ENCODE results near the gene NAALADL2.
"Not testable (repeated sequence)": the region's sequence is repeated elsewhere in the genome, so short reads cannot be mapped to it uniquely, and the experiment has no call there.

The NAALADL2 gene

GRCh38 chr3:175149675-175150074 lies 290.5 kb downstream of the NAALADL2 start:
- no peak for DNase-seq

- DNase-seq = no peak
These were observed 291.8 kb downstream of the NAALADL2 start for GRCh38 chr3:175150812-175151401.

DNA sequence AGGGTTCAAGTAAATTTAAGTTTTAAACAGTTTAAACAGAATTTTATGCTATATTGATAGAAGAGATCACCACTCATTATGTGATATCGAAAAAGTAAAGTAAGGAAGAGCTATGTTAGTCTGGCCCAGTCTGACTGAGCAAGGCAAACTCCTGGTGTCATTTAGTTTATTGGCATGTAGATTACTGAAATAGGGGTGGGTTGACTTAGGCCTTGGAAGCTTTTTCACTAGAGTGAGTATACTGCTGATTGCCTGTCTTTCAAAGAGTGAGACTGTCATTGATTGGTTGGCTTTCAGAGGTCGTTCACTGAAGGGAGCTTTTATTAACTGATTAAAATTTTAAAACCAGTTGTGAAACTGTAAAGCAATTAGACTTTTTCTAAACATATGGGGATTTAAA lies 294.5 kb downstream of the NAALADL2 start:
- DNase-seq = no peak

GRCh38 chr3:175155172-175155571 lies 296.0 kb downstream of the NAALADL2 start:
- no peak for DNase-seq

DNA sequence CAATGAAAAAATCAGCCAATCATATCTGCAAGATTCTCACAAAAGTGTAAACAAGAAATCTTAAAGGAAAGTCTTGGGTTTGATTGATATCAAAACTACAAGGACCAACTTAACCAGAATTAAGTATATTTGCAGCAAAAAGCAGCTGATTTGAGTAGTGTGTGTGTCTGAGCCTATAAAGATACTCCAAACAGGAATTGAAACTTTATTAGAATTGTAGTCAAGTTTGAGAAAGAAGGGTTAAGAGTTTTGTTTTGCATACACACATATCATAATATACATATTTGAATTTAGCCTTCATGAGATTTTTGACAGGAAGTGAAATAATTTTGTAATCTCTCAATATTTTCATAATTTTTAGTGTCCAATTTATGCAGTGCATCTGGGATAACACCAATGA lies 300.1 kb downstream of the NAALADL2 start:
- no peak for DNase-seq

GRCh38 chr3:175161291-175161690 lies 302.2 kb downstream of the NAALADL2 start:
- no peak for DNase-seq

- no peak for DNase-seq
These were observed 304.6 kb downstream of the NAALADL2 start for GRCh38 chr3:175163686-175164085.

GRCh38 chr3:175173117-175173516 lies 314.0 kb downstream of the NAALADL2 start:
- not testable (repeated sequence) for DNase-seq

GRCh38 chr3:175176556-175176955 lies 317.4 kb downstream of the NAALADL2 start:
- DNase-seq = no peak

DNA sequence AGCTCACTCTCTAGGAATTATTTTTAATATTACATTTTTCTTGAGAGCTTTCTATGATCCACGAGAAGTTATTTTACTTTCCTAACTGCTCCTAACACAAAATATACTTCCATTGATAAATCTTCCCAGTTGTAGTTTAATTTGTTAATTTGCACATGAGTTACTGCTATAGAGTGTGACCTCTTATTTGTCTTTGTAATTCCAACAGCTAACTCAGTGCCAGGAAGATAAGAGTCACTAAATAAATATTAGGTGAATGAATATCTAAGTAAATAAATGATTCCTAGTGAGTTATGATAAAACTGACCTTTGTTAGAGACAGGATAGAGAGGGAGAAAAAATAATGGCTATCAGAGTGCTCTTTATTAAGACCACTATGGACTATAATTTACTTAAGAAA lies 319.9 kb downstream of the NAALADL2 start:
- DNase-seq = no peak

DNA sequence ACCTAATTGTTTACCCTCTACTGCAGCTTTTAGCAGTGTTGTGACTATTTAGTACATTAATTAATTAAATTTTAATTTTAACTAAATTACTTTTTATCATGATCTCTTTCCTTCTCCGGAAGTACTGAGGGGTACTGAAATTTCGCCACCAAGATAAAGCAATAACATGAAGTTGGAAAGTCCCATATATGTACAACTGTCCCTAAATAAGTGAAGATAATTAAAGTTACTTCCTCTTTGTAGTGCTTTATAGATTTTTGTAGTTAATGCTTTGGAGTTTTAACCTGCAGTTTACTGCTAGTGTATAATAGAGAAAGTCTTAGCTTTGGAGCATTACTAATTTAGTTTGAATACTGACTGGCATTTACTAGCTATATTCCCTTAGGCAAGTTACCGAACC lies 325.3 kb downstream of the NAALADL2 start:
- no peak for DNase-seq

- DNase-seq = no peak
These were observed 326.8 kb downstream of the NAALADL2 start for GRCh38 chr3:175185903-175186302.

GRCh38 chr3:175186511-175186910 lies 327.4 kb downstream of the NAALADL2 start:
- DNase-seq = no peak

DNA sequence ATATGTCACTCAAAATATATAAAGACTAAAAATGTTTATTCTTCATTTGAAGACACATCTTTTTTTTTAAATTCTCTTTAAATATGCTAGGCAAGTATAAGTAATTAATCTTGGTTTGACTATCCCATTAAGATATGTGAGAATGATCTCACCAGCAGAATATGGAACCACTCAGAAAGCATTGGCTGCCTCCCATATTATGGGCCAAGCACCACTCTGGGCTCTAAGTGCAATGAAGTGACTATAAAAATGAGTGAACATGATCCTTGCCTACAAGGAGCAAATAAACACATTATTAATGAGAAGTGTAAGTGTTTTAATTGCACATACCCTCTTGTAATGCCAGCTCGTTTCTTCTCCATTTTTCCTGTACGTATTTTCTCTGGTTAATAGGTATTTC lies 328.5 kb downstream of the NAALADL2 start:
- DNase-seq = no peak

DNA sequence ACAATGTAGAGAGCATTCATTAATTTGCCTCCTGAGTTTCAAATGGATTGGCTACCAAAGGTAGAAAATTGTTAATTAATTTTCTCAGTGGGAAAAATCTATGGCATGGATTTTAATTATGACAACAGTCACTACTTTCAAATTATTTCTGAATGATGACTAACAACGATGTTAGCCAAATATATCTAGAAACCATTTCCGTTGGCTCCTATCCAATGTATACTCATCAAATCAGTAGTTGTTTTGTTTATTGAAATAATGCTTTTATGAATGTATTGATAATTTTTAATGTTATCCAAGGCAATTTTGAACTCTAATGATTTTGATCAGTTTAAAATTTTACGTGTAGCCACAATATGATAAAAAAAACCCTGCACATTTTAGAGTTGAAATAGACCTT lies 333.4 kb downstream of the NAALADL2 start:
- no peak for DNase-seq

- no peak for DNase-seq
These were observed 334.8 kb downstream of the NAALADL2 start for GRCh38 chr3:175193815-175194518.

DNA sequence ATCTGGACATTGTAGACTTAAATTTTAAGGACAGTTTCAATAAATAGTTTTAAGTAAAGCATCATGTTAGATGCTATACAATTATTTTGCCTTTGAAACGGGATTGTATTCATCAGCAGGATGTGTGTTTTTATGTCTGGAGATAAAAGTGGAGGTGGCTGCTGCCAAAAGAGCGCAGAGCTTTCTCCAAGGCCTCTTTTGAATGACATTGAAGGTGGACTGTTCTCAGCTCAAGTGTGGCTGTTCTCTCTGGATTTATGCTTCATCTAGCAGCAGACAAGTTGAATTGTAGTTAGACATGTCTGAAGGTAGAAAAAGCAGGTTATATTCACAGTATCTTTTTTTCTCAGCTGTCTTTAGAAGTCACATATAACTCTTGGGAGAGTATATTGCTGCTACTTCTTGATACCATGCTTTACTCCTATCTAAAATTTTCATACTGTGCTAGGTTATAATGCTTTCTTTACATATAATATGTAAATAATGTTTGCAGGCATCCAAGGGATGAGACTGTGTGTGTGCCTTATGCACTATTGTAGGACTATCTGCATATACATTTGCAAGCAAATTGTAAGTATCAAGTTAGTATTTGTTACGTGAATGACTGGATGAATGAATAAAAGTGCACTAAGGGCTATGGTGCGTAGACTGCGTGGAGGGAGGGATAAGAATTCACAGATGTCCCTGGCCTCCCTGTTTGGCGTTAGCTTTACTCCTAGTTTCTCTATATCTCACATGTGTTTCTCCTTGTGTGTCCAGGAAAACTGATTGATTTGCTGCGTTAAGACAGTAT lies 340.1 kb downstream of the NAALADL2 start:
- no peak for DNase-seq

GRCh38 chr3:175199961-175200360 lies 340.8 kb downstream of the NAALADL2 start:
- no peak for DNase-seq

DNA sequence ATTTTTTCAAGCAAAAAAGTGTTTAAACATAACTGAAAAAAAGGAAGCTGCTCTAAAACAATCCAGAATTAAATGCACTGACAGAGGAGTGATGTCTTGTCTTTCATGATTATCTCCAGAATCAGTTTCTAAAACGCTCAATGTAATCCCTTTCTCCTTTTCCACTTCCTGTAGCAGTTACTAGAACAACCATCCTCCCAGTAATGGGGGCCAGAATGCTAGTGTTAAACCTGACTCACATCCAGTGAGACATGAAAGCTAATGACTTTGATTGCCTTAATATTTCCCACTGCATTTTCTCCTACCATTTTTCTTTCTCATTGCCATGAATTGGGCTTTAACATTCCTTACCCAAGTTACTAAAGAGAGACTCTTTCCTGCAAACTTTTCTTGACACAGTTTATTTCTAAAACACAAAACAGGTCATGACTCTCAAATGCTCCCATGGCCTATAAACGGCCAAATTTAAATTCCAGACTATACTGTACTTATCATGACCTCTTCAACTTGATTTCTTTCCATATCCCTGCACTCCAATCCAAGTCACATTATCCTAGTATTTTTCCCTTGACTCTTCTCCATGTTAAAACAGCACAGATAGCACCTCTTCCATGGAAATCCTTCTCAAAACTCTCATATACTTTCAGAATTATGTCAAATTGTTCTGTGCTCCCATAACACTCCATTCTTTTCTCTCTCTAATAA lies 341.4 kb downstream of the NAALADL2 start:
- DNase-seq = no peak

DNA sequence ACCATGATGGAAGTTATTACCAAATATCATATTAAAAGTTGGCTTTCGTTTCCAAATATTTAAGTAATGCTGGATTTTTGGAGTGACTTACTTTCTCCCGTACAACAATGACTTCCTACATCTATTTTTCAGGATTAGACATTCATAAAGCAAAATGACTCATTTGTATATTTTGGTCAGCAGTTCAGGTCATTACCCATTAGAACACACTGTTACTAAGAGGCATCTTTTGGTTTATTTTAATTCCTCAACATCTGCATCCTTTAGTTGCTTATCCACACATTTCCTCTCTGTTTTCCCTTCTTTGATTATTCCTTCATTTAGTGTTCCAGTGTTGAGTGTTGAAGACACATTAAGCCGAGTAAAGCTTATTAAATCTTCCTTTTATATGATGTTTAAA lies 348.2 kb downstream of the NAALADL2 start:
- no peak for DNase-seq

- DNase-seq = no peak
These were observed 349.2 kb downstream of the NAALADL2 start for GRCh38 chr3:175208326-175208725.

GRCh38 chr3:175211466-175211865 lies 352.3 kb downstream of the NAALADL2 start:
- DNase-seq = no peak

- no peak for DNase-seq
These were observed 353.8 kb downstream of the NAALADL2 start for GRCh38 chr3:175212896-175213295.

All from AML-193 (cell line).